ENCODE measurements around the gene ARMC12.

DNA sequence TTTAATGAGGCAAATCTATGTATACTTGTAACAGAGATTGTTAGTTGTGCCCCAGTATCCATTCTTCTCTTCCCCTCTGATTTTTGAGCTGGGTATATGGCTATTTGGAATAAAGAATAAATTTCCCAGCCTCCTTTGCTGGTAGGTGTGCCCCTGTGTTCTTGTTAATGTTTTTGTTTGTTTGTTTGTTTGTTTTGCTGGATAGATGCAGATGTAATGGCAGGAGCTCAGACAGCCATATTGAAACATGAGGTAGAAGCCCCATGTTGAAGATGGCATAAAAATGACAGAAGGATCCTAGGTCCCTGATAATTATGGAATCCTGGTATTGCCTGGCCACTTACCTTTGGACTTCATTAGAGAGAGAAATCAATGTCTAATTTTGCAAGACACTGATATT, 28.2 kb upstream of the ARMC12 start:
- TF ChIP-seq POLR2A (IDR thresholded peaks at IDR 0.05), result no peak
- TF ChIP-seq, protein P1, sequence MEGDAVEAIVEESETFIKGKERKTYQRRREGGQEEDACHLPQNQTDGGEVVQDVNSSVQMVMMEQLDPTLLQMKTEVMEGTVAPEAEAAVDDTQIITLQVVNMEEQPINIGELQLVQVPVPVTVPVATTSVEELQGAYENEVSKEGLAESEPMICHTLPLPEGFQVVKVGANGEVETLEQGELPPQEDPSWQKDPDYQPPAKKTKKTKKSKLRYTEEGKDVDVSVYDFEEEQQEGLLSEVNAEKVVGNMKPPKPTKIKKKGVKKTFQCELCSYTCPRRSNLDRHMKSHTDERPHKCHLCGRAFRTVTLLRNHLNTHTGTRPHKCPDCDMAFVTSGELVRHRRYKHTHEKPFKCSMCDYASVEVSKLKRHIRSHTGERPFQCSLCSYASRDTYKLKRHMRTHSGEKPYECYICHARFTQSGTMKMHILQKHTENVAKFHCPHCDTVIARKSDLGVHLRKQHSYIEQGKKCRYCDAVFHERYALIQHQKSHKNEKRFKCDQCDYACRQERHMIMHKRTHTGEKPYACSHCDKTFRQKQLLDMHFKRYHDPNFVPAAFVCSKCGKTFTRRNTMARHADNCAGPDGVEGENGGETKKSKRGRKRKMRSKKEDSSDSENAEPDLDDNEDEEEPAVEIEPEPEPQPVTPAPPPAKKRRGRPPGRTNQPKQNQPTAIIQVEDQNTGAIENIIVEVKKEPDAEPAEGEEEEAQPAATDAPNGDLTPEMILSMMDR (IDR thresholded peaks at IDR 0.05), result no peak

Measured in esophagus squamous epithelium (tissue), 4 donors.